Stimulated activated CD8-positive, alpha-beta memory T cell treated with anti-CD3 and anti-CD28 coated beads, Interleukin-7, amount 100 ng/mL, for 1 hour (primary cell): ENCODE results near the gene RSPO1.

Experiments
- DNase-seq, 2 donors: peaks; one replicate each; pipeline ENCODE4 v3.0.0-alpha.2; 2020; ENCODE audit warnings: low read depth in 2 of 2

Gene RSPO1

GRCh38 chr1:37567023-37567422, 67.7 kb downstream of the RSPO1 start:
- no peak for DNase-seq

DNA sequence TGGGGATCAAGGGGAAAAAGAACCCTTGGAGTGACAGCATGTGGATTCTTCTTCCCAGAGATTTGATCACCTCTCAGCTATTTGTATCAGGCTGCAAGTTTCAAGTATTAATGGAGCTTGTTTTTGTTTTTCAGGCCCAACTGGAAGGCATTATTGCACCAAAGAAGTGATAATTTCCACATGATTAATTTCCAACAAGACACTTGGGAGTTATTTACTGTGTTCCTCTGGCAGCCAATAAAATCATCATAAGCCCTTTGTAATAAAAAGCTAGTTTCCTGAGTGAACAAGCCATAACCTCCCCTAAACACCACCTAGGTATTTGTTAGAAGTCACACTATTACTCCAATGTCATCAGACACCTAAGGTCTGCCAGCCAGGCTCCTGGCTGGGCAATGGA, 69.8 kb downstream of the RSPO1 start:
- no peak for DNase-seq

DNA sequence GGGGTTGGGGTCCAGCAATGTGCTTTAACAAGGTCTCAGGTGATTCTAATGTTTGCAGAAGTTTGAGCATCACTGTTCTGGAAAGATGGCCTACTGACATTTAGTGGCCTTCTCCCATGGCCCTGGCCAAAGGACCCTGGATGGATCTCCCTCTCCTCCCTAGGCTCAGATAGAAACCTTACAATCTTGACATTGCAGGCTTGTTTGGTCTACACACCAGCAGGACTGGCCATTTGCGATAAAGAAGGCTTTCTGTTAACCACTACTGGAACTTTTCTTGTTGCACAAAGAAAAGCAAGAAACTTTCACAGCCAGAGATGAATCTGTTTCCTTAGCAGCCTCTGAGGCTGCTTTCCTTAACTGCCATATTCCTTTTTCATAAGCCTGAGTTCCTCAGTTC, 71.7 kb downstream of the RSPO1 start:
- DNase-seq, result no peak
